Measurements from ENCODE around the gene CAMTA1. TPM values are rescaled to one million over a fixed set of nuclear protein-coding genes. Genes with fewer than 3 reads are reported as not detected.

The CAMTA1 gene
- total RNA-seq, 1 experiment from 2014 or later: 50.3 TPM

DNA sequence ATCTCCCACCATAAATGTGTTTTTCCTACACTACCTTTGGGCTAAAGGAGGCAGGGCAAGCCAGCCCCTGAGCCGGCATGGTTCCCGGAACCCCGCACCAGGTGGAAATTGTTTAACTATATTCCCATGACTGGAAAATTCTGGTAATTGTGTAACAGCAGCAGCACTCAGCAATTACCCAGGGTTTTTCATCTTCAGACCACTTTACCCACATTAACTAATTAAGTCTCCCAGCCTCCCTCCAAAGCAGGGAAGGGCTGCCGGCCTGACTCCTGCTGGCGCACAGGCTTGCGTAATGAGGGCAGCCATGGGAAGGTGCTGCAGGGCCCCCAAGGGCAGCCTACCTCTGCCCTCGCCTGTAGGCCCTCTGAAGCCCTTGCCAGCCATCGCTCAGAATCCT lies 845.1 kb downstream of the CAMTA1 start:
- H3K27me3 Mint-ChIP-seq (ENCODE audit: unreplicated experiment): peaks cover 100% of the 10 kb centered on the region
- intact Hi-C loops (cut with micrococcal nuclease; ENCODE audit: unreplicated experiment): no loop called here
- H3K9me3 Mint-ChIP-seq (ENCODE audit: low read depth, unreplicated experiment): no peaks in the 10 kb centered on the region
- no peak for DNase-seq
- BruUV-seq (replicated peaks): no TSS peak
- H3K4me3 Mint-ChIP-seq (ENCODE audit: low read depth, unreplicated experiment): no peak overlapping the region
- TF ChIP-seq, protein P1, sequence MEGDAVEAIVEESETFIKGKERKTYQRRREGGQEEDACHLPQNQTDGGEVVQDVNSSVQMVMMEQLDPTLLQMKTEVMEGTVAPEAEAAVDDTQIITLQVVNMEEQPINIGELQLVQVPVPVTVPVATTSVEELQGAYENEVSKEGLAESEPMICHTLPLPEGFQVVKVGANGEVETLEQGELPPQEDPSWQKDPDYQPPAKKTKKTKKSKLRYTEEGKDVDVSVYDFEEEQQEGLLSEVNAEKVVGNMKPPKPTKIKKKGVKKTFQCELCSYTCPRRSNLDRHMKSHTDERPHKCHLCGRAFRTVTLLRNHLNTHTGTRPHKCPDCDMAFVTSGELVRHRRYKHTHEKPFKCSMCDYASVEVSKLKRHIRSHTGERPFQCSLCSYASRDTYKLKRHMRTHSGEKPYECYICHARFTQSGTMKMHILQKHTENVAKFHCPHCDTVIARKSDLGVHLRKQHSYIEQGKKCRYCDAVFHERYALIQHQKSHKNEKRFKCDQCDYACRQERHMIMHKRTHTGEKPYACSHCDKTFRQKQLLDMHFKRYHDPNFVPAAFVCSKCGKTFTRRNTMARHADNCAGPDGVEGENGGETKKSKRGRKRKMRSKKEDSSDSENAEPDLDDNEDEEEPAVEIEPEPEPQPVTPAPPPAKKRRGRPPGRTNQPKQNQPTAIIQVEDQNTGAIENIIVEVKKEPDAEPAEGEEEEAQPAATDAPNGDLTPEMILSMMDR (IDR thresholded peaks at IDR 0.05; ENCODE audit: unreplicated experiment): no peak
- no peaks in the 10 kb centered on the region for H3K36me3 Mint-ChIP-seq (ENCODE audit: insufficient read depth, unreplicated experiment)
- no peaks in the 10 kb centered on the region for H3K4me1 Mint-ChIP-seq (ENCODE audit: low read depth, unreplicated experiment)
- no peak overlapping the region for H3K27ac Mint-ChIP-seq (ENCODE audit: unreplicated experiment)
- CTCF ChIA-PET: interaction anchor here (0.5 to 1.1 kb wide), 2 partner anchors 17 kb away, joined by 3 to 5 read pairs; no protein-coding TSS in a partner anchor

DNA sequence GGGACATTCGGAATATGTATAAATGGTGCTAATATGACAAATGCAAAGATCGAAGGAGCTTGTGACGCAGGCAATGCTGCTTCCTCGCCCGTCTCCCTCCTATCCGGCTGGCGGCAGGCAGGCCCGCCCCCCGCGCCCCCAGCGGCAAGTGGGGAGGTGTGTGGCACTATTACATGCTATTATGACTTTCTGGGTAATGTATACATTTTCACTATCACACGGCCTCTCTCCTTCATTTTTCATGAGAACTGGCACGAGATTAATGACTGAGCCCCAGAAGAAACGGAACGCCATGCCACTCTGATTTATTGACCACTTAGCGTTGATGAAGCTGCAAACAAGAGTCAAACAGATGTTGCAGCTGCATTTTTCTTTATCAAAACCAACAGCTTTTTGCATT lies 846.9 kb downstream of the CAMTA1 start:
- Mint-ChIP-seq H3K4me1 (ENCODE audit: low read depth, unreplicated experiment) (no peaks in the 10 kb centered on the region), H3K36me3 (ENCODE audit: insufficient read depth, unreplicated experiment) (no peaks in the 10 kb centered on the region), H3K9me3 (ENCODE audit: low read depth, unreplicated experiment) (no peaks in the 10 kb centered on the region), H3K4me3 (ENCODE audit: low read depth, unreplicated experiment) (no peak overlapping the region), H3K27me3 (ENCODE audit: unreplicated experiment) (peaks cover 91% of the 10 kb centered on the region), H3K27ac (ENCODE audit: unreplicated experiment) (no peak overlapping the region)
- intact Hi-C loops (cut with micrococcal nuclease; ENCODE audit: unreplicated experiment): no loop called here
- DNase-seq: no peak
- TF ChIP-seq, protein P1 (IDR thresholded peaks at IDR 0.05; ENCODE audit: unreplicated experiment): no peak
- BruUV-seq (replicated peaks): no TSS peak
- CTCF ChIA-PET: no interaction called here

DNA sequence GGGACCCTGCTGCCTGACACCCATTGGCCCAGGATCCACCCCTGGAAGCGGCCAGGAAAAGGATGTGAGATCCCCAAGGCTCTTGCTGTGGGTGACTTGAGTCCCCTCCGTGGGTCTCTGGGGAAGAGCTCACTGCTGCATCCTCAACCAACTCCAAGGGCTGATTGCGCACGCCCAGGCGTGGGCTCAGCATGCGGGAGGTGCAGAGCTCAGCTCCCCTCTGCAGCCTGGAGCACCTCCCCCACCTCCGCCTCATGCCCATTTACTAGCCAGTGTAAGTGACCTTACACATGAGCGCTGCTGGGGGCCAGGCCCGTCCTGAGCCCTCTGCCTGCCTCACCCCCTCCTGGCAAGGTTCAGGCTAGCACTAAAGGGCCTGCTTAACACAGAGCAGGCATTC lies 847.4 kb downstream of the CAMTA1 start:
- Mint-ChIP-seq H3K4me1 (ENCODE audit: low read depth, unreplicated experiment) (no peaks in the 10 kb centered on the region), H3K4me3 (ENCODE audit: low read depth, unreplicated experiment) (no peak overlapping the region), H3K27me3 (ENCODE audit: unreplicated experiment) (peaks cover 86% of the 10 kb centered on the region), H3K27ac (ENCODE audit: unreplicated experiment) (no peak overlapping the region), H3K36me3 (ENCODE audit: insufficient read depth, unreplicated experiment) (no peaks in the 10 kb centered on the region), H3K9me3 (ENCODE audit: low read depth, unreplicated experiment) (no peaks in the 10 kb centered on the region)
- no peak for DNase-seq
- intact Hi-C loops (cut with micrococcal nuclease; ENCODE audit: unreplicated experiment): no loop called here
- TF ChIP-seq, protein P1 (IDR thresholded peaks at IDR 0.05; ENCODE audit: unreplicated experiment): no peak
- CTCF ChIA-PET: no interaction called here
- BruUV-seq (replicated peaks): no TSS peak

DNA sequence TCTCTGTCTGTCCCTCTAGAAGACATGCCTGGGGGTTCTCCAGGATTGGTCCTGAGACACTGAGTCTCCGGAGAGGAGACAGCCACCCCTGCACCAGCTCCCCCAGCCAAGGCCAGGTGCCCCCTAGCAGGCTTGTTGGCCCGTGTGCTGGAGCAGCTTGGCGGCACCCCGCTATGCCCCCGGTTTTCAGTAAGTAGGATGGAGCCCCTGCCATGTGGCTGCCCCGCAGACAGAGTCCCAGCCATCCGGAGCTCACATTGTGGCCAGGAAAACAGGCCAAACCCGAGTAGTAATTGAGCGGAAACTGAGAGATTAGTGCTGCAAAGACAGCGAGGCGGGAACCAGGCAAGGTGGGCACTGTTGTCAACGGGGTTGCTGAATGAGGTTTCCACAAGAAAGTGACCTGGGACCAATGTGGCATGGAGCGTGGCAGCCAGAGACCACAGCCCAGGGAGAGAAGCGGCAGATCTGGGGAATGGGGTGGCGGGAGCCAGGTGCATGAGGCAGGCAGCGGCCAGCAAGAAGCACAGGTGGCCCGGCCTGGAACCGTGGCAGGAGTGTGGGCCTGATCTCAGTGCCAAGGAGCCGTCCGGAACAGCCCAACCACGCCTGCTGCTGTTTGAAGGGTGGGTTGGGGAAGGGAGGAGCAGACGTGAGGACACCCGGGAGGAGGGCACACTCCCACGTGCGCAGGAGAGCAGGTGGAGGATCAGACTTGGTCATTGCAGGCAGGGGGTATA lies 848.4 kb downstream of the CAMTA1 start:
- Mint-ChIP-seq H3K4me1 (ENCODE audit: low read depth, unreplicated experiment) (no peaks in the 10 kb centered on the region), H3K4me3 (ENCODE audit: low read depth, unreplicated experiment) (no peak overlapping the region), H3K36me3 (ENCODE audit: insufficient read depth, unreplicated experiment) (no peaks in the 10 kb centered on the region), H3K9me3 (ENCODE audit: low read depth, unreplicated experiment) (no peaks in the 10 kb centered on the region), H3K27me3 (ENCODE audit: unreplicated experiment) (peaks cover 76% of the 10 kb centered on the region), H3K27ac (ENCODE audit: unreplicated experiment) (no peak overlapping the region)
- CTCF ChIA-PET: no interaction called here
- DNase-seq: no peak
- no TSS peak for BruUV-seq (replicated peaks)
- TF ChIP-seq, protein P1 (IDR thresholded peaks at IDR 0.05; ENCODE audit: unreplicated experiment): no peak
- intact Hi-C loops (cut with micrococcal nuclease; ENCODE audit: unreplicated experiment): no loop called here
